Measurements from ENCODE around the gene COQ10A.

DNA sequence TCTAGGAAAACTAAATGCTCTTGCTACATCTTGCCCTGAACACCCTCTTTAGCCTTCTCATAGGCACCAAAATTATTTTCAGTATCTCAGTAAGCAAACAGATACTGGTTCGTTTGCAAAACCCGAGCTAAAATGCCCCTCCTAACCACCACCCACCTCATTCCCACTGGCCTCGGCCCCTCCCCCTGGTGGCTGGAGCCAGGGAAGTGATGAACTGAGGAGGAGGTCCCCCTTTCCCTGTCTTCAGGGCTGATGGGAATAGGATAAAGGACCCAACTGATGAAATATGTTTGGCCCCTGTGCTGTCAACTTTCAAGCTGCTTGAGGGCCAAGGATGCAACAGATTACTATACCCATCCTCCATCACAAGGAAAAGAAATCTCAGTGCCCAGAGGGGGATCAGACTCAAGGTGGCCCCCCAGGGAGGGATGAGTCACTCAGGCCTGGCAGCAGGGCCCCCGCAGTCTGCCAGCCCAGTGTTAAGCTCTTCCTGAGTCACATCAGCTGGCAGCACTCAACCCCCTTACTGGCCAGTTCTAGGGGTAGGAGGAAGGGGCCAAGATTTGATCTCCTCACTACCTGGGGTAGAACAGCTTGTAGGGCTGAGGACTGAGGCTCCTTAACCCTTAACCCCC is 10.3 kb upstream of the COQ10A start:
- TF ChIP-seq, protein P1, sequence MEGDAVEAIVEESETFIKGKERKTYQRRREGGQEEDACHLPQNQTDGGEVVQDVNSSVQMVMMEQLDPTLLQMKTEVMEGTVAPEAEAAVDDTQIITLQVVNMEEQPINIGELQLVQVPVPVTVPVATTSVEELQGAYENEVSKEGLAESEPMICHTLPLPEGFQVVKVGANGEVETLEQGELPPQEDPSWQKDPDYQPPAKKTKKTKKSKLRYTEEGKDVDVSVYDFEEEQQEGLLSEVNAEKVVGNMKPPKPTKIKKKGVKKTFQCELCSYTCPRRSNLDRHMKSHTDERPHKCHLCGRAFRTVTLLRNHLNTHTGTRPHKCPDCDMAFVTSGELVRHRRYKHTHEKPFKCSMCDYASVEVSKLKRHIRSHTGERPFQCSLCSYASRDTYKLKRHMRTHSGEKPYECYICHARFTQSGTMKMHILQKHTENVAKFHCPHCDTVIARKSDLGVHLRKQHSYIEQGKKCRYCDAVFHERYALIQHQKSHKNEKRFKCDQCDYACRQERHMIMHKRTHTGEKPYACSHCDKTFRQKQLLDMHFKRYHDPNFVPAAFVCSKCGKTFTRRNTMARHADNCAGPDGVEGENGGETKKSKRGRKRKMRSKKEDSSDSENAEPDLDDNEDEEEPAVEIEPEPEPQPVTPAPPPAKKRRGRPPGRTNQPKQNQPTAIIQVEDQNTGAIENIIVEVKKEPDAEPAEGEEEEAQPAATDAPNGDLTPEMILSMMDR (IDR thresholded peaks at IDR 0.05), result no peak
- TF ChIP-seq POLR2A (IDR thresholded peaks at IDR 0.05), result no peak
